ENCODE data around the gene RAB11FIP4. TPM values are rescaled to one million over a fixed set of nuclear protein-coding genes. Genes with fewer than 3 reads are reported as not detected.

RAB11FIP4 gene
- total RNA-seq, 1 donor from 2014 or later, result 0.17 TPM

DNA sequence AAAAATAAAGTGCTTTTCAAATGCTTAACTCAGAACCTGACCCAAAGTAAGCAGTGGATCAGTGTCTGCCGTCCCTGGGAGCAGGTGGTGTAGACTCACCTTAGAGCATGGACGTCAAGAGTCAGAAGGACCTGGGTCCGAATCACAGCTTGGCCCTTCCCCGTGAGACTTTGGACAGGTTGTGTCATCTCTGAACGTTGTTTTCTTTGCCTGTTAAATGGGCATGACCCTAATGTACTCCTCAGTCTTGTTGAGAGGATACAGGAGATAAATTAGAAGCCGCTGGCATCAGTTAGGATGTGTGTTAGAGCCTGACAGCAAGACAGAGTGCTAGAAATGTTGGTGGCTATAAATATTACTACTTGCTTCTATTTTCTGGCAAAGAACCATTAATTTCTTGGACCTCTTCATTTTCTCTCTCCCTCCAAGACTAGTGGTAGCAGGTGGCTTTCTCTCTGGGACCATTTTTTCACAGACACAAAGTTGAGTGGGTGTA lies 68.8 kb downstream of the RAB11FIP4 start:
- DNase-seq, result no peak

DNA sequence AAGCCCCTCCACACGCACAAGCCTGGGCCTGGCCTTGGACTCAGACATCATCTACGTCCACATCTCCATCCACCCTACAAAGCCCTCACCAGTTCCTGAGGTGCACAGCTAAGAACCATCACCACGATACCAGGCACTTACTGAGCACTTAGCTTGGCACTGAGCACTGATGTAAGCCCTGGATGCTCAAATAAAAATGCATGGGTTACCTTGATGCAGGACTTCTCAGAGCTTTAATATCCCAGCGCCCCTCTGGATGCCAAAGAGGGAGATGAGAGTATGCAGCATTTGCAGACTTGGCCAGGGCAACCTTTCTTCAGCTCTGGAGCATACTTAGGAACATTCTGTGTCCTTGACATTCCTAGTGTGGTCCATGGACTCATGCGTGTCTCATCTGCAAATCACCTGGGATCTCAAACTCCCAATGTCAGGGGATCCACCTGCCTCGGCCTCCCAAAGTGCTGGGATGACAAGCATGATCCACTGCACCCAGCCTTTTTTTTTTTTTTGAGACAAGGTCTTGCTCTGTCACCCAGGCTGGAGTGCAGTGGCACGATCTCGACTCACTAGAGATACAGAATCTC lies 69.8 kb downstream of the RAB11FIP4 start:
- no peak for DNase-seq

DNA sequence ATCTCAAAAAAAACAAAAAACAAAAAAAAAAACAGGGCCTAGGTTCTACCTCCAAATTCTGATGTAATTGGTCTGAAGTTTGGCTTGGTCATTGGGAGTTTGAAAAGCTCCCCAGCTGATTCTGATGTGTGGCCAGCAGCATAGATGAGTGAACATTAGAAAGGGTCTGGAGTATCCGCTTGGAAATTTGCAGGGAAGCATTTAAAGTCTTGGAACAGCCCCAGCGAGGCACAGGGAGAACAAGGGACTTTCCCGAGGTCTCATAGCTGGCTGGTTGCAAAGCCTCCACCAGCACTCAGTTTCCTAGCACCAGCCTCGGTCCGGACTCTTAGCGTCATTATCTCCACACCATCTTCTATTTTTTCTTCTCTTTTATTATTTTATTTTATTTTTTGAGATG lies 70.8 kb downstream of the RAB11FIP4 start:
- no peak for DNase-seq

DNA sequence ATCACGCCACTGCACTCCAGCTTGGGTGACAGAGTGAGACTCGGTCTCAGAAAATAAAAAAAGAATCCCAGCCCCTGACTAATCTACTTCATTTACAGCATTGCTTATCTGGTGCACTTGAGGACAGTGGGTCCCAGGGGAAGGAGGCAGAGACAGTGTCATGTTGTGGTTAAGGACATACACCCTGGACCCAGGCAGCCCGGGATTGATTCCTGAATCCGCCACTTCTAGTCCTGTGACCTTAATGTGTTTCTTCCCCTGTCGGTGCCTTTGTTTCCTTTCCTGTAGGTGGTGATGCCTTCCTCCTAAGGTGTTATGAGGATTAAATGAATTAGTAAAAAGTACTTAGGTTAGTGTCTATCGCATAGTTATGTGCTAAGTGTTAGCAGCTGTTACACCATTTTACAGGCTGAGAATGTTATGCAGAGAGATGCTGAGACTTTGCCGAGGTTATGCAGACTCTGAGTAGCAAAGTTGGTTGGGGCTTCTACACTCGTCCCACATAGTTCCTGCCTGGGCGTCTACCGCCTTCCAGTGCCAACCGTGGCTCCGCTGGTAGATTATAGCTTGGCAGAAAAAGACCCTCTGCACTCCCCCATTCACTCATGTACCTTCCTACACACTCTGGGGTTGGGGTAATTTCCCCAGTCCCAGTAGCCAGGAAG lies 74.8 kb downstream of the RAB11FIP4 start:
- DNase-seq, result no peak

DNA sequence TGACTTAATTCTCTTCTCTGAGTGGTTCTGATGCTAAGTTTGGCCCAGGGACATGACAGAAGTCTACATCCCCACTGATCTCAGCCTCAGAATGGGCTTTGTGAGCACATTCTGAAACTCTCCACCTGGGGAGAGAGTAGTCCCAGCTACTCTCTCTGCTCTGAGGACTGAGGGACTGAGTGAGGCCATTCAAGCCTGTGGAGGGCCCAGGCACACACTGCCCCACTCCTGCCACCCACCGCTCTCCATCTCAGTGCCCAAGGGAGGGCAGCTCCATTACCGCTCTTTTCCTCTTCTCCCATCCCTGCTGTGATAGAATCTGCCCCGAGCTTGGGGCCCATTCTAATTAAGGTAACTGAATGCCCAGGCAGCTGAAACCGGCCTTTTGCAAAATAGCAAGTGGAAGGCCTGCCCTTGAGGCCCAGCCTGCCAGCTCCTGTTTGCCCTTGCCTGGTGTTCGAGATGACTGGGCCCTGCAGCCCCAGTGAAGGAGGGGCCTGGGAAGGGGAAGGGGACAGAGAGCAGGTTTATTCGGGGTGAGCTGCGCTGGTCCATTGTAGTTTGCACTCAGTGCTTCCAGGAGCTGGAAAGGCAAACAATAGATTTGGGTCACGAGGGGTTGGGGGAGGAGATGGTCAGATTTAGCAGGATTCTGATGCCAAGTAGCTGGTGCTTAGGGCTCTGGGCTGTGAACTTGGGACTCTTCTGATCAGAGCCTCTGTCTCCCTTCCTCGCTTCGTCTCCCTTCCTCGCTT lies 76.2 kb downstream of the RAB11FIP4 start:
- peak; percentile 49 for DNase-seq

DNA sequence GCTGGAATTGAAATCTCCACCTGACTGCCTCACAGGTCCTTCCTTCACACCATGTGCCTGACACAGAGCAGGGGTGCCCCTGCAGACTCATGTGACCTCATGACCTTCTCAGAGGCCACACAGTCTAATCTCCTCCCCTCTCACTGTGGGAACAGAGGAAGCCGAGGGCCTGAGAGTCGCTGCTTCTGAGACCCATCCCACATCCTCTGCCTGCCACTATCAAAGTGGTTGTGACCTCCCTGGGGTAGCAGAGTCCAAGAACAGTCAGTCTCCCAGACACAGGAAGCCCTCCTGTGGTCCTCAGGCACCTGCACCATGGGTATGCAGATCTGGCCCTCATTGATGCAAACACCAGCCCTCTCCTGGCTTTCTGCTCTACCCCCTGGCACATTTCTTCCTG lies 78.5 kb downstream of the RAB11FIP4 start:
- no peak for DNase-seq

DNA sequence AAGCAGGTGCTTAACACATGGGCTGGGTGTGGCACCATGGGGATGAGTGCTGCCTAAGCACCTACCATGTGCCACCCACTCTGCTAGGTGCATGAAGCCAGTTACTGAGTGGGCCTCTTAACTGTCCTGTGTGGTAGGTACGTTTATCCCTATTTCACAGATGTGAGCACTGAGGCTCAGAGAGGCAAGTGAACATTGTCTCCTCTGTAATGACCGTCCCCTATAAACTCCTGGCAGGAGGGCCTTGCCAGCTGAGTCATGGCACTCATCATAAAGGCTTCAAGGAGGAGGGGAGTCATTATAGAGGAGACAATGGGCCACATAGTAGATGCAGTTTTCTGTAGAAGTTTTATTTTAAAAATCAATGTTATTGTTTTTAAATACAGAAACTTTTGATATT lies 79.1 kb downstream of the RAB11FIP4 start:
- no peak for DNase-seq

DNA sequence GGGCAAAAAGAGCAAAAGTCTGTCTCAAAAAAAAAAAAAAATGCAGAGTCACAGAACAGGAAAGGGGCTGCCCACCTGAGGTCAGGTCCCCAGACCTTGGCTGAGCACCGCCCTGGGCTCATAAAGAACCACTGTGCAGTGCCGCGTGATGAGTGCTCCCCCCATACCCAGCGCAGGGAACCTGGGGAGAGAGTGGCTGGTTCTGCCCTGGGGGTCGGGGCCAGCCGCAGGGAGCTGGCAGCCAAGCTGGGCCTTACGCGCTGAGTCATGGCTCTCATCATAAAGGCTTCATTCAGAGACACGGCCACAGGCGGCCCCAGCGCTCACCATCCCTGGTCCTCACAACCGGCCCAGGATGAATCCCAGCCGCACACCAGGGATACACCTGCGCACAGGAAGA lies 80.7 kb downstream of the RAB11FIP4 start:
- no peak for DNase-seq

DNA sequence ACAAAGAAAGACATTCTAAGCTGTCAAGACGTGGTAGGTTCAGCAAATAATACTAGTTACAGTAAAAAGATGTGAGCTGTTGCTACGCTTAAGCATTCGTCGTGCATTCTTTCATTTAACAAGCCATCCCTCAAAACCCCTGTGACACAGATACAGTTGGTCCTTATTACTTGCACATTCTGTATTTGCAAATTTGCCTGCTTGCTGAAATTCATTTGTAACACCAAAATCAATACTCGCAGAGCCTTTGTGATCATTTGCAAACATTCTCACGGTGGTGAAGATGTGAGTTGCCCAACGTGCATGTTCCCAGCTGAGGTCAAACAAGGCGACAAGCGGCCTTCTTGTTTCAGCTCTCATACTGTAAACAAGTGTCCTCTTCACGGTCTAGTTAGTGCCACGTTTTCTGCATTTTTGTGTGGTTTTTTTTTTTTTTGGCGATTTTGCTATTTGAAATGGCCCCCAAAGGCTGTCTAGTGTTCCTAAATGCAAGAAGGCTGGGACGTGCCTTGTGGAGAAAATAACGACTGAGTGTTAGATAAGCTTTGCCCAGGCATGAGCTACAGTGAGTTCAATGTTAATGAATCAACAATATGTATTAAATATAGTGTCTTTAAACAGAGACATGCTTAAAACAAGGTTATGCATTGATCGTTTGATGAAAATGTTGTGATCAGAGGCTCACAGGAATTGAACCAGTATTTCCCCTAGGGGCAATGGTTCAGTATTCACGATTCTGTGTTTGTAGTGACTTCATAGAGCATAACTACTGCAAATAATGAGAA lies 84.1 kb downstream of the RAB11FIP4 start:
- no peak for DNase-seq

DNA sequence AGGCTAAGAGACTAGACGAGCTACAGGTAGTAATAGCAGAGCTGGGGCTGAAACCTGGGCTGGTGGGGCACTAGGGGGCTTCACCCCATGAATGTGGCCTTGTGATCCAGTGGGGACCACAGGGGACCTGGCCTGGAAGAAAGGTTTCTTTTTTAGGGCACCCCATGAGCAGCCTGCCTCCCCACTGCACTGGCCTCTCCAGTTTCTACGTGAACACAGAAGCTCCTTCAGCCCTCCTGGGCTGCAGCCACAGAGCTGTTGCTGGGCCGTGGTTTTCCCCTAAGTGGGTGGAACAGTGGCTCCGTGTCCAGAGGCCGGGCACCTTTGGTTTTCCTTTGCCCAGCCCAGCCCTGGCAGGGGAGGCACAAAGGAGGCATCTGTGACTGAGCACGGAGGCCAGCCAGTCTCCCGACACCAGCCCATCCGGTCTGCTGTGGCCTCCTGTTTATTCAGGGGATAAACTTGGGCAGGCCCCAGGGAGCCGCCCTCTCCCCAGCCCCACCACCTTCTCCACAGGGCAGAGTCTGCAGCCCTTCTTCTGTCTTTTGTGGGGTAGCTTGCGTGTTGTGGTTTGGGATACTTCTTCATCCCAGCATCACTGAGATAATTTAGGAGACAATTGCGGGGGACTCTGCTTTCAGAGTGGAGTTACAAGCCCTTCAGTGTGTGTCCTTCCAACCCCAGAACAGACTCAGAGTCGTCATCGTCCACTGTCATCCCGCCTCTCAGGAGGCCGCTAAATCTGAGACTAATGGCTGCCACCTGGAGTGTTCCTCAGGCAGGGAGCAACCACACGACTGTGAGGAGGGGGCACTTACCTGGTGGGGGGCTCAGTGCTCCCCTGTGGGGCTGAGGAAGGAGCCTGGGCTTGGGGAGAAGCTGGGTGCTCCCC lies 85.3 kb downstream of the RAB11FIP4 start:
- no peak for DNase-seq

DNA sequence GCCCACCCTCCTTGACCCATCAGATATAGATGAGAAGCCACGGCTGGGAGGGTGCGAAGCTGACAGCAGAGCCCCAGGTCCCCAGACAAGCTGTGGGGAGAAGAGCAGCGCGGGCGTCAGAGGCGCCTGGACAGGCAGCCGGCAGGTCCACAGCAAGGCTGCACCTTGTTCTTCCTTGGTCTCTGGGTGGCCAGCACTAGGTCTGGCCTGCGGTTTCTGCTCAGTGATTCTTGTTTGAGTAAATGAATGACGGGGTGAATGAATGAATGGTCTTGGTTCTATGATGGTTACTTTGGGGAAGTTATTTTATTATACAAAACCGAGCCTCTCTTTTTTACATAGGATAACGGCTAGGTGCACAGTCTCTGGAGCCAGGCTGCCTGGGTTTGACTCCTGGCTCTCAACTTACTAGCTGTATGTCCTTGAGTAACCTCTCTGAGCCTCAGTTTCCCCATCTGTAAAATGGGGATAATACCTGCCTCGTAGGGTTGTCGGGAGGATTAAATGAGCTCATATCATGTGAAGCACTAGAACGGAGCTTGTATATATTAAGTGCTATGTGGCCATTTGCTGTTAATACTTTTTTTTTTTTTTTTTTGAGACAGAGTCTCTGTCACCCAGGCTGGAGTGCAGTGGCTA lies 86.1 kb downstream of the RAB11FIP4 start:
- no peak for DNase-seq

DNA sequence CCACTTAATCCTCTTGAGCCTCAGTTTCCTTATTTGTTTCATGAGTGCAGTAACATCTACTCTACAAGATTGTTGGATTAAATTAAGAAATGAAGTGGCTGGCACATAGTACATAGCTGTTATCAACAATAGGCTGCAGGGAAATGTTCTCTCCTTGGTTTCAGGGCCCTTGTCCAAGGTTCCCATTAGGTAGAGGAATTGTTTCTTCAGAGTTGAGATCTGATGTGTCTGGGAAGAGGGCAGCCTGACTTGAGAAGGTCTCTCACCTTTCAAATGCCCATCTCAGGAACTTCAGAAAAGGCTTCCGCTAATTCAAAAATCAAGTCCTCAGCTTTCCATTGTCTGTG lies 87.6 kb downstream of the RAB11FIP4 start:
- DNase-seq, result no peak

DNA sequence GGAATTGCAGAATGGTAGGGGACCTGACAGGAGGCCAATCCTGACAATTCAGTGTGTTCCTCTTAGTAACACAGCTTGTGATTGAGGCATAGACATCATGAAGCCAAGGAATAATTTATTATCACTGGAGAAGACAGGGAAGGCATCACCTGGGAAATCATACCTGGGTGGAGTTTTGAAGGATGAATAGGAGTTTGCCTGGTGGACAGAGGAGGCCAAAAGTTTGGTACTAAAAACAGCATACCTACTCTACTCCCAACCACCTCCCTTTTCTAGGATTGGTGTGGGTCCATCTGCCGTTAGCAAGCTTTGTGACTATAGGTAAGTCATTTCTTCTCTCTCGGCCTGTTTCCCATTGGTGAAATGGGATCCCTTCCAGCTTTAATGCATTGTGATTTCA lies 88.0 kb downstream of the RAB11FIP4 start:
- DNase-seq, result no peak

DNA sequence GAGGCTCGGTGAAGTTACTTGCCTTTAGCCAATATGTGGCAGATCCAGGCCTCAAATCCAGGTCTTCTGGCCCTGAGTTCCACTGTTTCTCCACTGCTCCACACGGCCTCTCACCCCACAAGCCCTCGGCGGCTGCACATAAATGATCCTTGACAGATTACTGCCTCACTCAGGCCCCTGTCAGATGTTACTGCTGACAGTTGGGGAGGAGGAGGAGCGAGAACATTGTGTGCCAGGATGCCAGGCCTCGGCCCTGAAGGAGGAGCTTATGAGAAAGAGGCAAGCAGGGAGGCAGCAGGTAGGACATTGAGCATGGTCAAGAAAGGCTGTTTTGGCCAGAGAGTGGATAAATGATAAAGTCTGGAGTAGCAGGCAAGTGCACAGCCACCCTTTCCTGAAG lies 88.6 kb downstream of the RAB11FIP4 start:
- DNase-seq, result no peak

DNA sequence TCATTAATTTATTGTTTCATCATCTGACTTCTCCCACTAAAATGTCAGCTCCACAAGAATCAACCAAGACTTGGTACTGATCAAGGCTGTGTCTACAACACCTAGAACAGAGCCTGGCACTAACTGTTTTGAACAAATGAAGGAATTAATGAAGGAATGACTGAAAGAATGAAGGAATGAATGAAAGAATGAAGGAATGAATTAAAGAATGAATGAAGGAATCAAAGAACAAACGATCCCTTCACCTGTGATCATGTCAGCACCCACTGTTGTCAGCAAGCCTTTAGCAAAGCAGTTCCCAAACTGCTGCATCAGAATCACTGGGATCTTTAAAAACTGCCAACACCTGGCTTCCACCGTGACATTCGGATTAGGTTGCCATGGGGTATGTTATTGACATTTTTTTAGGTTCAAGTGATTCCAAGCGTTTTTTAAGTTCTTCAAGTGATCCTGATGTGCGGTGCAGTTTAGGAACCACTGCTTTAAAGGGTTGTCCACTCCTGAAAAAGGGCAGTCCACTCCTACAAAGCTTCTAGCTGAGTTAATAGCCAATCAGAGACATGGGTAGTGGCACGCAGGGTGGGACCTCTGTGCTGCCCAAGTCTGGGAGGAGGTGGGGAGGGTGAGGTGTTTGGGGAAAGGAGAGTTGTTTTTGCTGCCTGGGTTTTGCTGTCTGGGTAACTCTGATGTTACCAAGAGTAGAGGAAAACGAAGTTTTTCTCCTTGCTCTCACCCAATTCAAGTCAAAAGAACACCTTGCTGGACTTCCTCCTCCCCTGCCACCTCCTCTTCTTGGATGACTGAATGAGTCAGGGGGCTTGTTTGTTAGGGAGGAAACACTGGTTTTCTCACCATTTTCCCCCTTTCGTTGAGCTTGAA lies 89.7 kb downstream of the RAB11FIP4 start:
- no peak for DNase-seq

DNA sequence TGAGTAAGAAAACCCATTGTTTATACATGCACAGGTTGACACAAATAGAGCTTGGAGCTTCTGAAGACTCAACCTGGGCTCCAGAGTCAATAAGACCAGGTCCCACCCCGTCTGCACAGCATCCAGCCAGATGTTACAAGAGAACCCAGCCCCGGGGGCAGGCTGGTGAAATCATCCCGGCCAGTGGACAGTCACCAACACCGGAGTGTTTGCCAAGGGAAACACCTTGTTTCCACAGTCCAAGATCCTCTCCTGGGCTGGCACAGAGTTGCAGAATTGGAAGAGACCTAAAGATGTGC lies 90.3 kb downstream of the RAB11FIP4 start:
- DNase-seq, result no peak

DNA sequence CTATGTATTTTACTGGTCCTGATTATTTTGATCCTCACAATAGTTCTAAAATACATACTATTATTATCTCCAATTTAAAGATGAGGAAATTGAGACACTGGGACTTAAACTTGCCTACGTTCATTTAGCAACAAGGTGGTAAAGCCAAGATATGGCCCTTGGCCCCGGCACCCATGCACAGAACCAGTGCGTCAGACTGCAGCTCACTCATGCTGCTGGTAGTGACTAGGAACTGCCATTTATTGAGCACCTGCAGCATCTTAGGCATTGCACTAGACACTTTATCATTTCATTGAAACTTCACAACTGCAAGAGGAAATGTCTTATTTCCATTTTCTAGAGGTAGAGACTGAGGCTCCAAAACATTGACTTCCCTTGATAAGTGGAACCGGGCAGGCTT lies 93.3 kb downstream of the RAB11FIP4 start:
- no peak for DNase-seq

DNA sequence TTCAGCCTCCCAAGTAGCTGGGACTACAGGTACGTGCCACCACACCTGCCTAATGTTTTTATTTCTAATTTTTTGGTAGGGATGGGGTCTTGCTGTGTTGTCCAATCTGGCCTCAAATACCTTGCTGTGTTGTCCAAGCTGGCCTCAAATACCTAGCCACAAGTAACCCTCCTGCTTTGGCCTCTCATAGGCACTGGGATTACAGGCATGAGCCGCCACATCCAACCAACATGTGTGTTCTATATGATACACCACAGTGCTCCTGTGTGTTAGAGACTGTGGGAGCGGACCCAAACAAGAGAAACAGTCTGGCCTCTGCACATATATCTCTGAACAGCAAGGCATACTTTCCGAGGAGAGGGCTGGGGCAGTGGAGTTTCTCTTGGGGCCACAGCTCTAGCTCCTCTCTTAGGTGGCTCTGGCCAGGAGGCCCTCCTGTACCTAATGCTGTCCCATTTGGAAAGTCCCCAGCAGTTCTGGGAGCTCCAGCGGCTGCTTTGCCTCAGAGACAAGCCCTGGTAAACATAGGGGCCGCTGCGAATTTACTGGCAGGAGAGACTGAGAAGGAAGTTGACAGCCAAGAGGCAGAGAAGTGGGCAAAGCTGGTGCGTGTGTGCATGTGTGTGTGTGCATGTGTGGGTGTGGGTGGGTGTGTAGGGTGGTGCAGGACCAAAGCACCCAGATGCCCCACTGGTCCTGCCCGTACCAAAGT lies 95.0 kb downstream of the RAB11FIP4 start:
- no peak for DNase-seq

DNA sequence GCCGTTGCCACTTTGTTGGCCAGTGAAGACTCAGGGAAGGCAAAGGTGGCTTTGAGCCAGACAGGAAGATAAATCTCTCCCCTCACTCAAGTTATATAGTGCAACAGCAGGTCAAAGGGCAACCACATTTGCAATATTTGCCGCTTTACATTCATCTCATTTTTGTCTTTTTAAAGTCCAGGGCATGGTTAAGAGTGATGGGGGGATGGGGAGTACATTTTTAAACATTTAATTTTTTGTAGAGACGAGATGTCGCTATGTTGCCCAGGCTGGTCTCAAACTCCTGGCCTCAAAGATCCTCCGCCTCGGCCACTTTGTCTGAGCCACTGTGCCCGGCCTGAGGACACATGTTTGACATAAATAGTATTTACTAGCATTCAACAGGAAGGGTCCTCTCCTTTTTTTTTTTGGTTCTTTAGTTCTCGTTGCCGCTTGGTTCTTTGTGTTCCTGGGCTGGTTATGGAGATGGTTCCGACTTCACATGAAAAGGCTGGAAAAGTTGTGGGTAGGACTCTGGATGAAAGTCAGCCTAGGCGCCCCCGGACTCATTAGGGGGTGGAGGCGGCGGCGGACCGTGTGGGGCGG lies 95.7 kb downstream of the RAB11FIP4 start:
- no peak for DNase-seq
